ENCODE results near the gene PTPRO. TPM values are rescaled to one million over a fixed set of nuclear protein-coding genes. Genes with fewer than 3 reads are reported as not detected.

PTPRO gene
- total RNA-seq, 4 donors from 2014 or later: 0.52 to 5.0 (median 1.0) TPM

DNA sequence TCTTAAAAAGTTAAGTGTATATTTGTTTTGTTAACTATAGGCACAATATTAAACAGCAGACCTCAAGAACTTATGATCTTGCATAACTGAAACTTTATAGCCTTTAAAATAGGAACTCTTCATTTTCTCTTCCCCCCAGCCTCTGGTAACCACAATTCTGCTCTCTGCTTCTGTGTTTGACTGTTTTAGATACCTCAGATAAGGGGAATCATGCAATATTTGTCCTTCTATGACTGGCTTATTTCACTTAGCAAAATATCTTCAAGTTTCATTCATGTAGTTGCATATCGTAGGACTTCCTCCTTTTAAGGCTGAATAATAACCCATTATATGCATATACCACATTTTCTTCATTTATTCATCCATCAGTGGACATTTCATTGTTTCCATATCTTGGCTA, 131.3 kb downstream of the PTPRO start:
- DNase-seq (ENCODE audit: extremely low spot score): no peak
- H3K4me1 ChIP-seq: no peaks in the 10 kb centered on the region
- no peaks in the 10 kb centered on the region for H3K36me3 ChIP-seq
- H3K4me3 ChIP-seq: no peak overlapping the region
- H3K9me3 ChIP-seq: peaks cover 0 to 20% (median 15%) of the 10 kb centered on the region in 4 donors
- TF ChIP-seq EP300 (IDR thresholded peaks at IDR 0.05) (no peak), POLR2A (IDR thresholded peaks at IDR 0.05; ENCODE audit: low read depth) (no peak), POLR2AphosphoS5 (IDR thresholded peaks at IDR 0.05) (no peak)
- TF ChIP-seq, protein P1, sequence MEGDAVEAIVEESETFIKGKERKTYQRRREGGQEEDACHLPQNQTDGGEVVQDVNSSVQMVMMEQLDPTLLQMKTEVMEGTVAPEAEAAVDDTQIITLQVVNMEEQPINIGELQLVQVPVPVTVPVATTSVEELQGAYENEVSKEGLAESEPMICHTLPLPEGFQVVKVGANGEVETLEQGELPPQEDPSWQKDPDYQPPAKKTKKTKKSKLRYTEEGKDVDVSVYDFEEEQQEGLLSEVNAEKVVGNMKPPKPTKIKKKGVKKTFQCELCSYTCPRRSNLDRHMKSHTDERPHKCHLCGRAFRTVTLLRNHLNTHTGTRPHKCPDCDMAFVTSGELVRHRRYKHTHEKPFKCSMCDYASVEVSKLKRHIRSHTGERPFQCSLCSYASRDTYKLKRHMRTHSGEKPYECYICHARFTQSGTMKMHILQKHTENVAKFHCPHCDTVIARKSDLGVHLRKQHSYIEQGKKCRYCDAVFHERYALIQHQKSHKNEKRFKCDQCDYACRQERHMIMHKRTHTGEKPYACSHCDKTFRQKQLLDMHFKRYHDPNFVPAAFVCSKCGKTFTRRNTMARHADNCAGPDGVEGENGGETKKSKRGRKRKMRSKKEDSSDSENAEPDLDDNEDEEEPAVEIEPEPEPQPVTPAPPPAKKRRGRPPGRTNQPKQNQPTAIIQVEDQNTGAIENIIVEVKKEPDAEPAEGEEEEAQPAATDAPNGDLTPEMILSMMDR (IDR thresholded peaks at IDR 0.05): no peak
- intact Hi-C loops (cut with DNase I): no loop called here
- WGBS: 71% methylated on average over 1 of the region's 1 CpG
- no peak overlapping the region for H3K27ac ChIP-seq (replicated peaks in 1 of 4)
- no peaks in the 10 kb centered on the region for H3K27me3 ChIP-seq

DNA sequence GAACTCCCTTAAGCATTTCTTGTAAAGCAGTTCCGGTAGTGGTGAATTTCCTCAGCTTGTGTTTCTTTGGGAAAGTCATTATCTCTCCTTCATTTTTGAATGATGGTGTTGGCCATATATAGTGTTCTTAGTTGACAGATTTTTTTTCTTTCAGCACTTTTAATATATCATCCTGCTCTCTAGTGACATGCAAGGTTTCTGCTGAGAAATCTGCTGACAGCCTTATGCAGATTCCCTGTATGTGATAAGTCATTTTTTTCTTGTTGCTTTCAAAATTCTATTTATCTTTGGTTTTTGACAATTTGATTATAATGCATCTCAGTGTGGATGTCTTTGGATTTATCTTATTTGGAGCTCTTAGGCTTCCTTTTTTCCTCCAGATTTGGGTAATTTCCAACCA, 135.7 kb downstream of the PTPRO start:
- 86% methylated on average over 1 of the region's 1 CpG for WGBS
- no peaks in the 10 kb centered on the region for H3K27me3 ChIP-seq
- no peak overlapping the region for H3K4me3 ChIP-seq
- no peak for DNase-seq (ENCODE audit: extremely low spot score)
- no peak overlapping the region for H3K27ac ChIP-seq (replicated peaks in 1 of 4)
- intact Hi-C loops (cut with DNase I): no loop called here
- no peaks in the 10 kb centered on the region for H3K36me3 ChIP-seq
- H3K4me1 ChIP-seq: no peaks in the 10 kb centered on the region
- no peak for TF ChIP-seq EP300 (IDR thresholded peaks at IDR 0.05)
- no peak for TF ChIP-seq POLR2A (IDR thresholded peaks at IDR 0.05; ENCODE audit: low read depth)
- TF ChIP-seq, protein P1 (IDR thresholded peaks at IDR 0.05): no peak
- TF ChIP-seq POLR2AphosphoS5 (IDR thresholded peaks at IDR 0.05): no peak
- peaks cover 0 to 28% (median 22%) of the 10 kb centered on the region in 4 donors for H3K9me3 ChIP-seq

DNA sequence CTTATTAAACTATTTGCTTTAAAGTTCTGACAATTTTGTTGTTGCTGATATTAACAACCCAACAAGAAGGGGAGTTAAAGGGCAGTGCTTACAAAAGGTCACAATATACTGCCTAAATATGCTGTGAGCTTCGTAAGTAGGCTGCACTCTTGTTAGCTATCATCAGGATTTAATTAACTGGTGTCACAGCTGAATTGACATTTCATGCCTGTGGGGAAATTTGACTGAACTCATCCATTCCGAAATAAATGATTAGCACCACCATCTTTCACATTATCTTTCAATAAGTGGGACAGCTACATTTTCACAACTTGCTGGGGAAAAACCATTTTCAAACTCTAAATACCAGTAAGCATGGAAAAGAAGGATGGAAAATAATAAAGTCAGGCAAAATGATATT, 146.6 kb downstream of the PTPRO start:
- H3K36me3 ChIP-seq: no peaks in the 10 kb centered on the region
- 75% methylated on average over 2 of the region's 2 CpGs for WGBS
- no peak for DNase-seq (ENCODE audit: extremely low spot score)
- no peaks in the 10 kb centered on the region for H3K9me3 ChIP-seq
- TF ChIP-seq POLR2AphosphoS5 (IDR thresholded peaks at IDR 0.05): no peak
- no peaks in the 10 kb centered on the region for H3K27me3 ChIP-seq
- H3K4me1 ChIP-seq: no peaks in the 10 kb centered on the region
- intact Hi-C loops (cut with DNase I): no loop called here
- no peak overlapping the region for H3K27ac ChIP-seq (replicated peaks in 1 of 4)
- no peak overlapping the region for H3K4me3 ChIP-seq

DNA sequence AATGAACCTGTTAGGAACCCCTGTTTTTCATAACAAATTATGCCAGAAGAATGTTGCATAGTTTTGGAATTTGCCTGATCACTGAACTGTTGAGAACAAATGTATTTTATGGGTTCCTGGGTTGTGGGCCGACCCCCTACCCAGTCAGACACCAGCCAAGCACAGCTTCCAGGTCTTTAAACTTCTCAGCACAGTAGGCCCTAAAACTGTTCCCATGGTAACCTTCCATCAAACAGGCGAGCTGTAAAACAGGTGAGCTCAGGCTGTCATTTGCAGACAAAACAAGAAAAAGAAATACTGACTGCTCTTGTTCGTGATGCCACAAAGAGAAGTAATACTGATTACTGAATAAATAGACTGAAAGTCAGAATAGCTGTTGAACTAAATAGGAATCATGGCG, 147.0 kb downstream of the PTPRO start:
- no peaks in the 10 kb centered on the region for H3K36me3 ChIP-seq
- H3K27me3 ChIP-seq: no peaks in the 10 kb centered on the region
- intact Hi-C loops (cut with DNase I): no loop called here
- H3K9me3 ChIP-seq: no peaks in the 10 kb centered on the region
- H3K27ac ChIP-seq (replicated peaks in 1 of 4): no peak overlapping the region
- TF ChIP-seq, protein P1 (IDR thresholded peaks at IDR 0.05): no peak
- no peak for TF ChIP-seq POLR2A (IDR thresholded peaks at IDR 0.05; ENCODE audit: low read depth)
- TF ChIP-seq EP300 (IDR thresholded peaks at IDR 0.05): no peak
- TF ChIP-seq POLR2AphosphoS5 (IDR thresholded peaks at IDR 0.05): no peak
- WGBS: 78% methylated on average over 4 of the region's 4 CpGs
- no peaks in the 10 kb centered on the region for H3K4me1 ChIP-seq
- no peak overlapping the region for H3K4me3 ChIP-seq
- DNase-seq (ENCODE audit: extremely low spot score): no peak

DNA sequence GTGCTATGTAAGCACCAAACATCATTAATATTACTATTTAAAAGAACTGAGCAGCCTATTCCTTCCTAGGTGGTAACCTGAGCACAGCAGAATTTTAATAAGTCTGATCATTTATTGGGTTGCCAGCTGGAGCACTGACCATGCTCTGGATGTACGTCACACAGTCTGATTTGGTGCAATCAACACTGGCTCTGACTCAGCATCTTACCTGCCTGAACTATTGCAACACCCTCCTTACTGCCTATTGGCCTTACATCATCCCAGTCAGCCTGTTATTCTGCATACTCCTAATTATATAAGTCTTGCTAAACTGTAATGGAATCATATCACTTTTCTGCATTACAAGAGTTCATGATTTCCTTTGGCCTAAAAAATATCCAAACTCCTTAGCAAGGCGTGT, 149.7 kb downstream of the PTPRO start:
- TF ChIP-seq, protein P1 (IDR thresholded peaks at IDR 0.05): no peak
- no peak for TF ChIP-seq POLR2A (IDR thresholded peaks at IDR 0.05; ENCODE audit: low read depth)
- TF ChIP-seq POLR2AphosphoS5 (IDR thresholded peaks at IDR 0.05): no peak
- no peak for TF ChIP-seq EP300 (IDR thresholded peaks at IDR 0.05)
- H3K27me3 ChIP-seq: no peaks in the 10 kb centered on the region

More for the DNA sequence above, 149.7 kb downstream of the PTPRO start:
- 88% methylated on average over 2 of the region's 2 CpGs for WGBS
- Histone ChIP-seq H3K9me3 (no peaks in the 10 kb centered on the region), H3K4me1 (no peaks in the 10 kb centered on the region), H3K36me3 (no peaks in the 10 kb centered on the region), H3K4me3 (no peak overlapping the region), H3K27ac (replicated peaks in 1 of 4) (no peak overlapping the region)
- intact Hi-C loops (cut with DNase I): no loop called here
- no peak for DNase-seq (ENCODE audit: extremely low spot score)

Measured in esophagus muscularis mucosa (tissue), 4 donors.